GM19452 (cell line): ENCODE measurements around the gene TBK1.
"Not testable (repeated sequence)": the region's sequence is repeated elsewhere in the genome, so short reads cannot be mapped to it uniquely, and the experiment has no call there.

ENCODE experiments used
- ATAC-seq: cut with Tn5 transposase; IDR thresholded peaks from one replicate; pipeline ENCODE4 v1.9.1; 2021; ENCODE audit not compliant: unreplicated experiment

TBK1 gene

GRCh38 chr12:64538121-64538520 is 86.2 kb downstream of the TBK1 start:
- ATAC-seq, result no peak

DNA sequence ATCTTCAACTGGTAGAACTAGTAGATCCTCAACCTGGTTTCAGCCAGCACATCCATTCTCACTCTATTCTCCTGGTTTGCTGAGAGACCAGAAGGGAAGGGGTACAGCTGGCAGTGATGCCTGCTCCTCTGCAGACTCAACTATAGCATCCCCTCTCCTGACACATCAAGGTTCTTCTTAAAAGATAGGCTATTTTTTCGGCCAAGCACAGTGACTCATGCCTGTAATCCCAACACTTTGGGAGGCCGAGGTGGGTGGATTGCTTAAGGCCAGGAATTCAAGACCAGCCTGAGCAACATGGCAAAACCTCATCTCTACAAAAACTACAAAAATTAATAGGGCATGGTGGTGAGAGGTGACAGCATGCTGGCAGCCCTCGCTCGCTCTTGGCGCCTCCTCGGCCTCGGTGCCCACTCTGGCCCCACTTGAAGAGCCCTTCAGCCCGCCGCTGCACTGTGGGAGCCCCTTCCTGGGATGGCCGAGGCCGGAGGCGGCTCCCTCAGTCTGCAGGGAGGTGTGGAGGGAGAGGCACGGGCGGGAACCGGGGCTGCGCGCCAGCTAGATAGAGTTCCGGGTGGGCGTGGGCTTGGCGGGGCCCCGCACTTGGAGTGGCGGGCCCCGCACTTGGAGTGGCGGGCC is 90.6 kb downstream of the TBK1 start:
- ATAC-seq, result not testable (repeated sequence)

DNA sequence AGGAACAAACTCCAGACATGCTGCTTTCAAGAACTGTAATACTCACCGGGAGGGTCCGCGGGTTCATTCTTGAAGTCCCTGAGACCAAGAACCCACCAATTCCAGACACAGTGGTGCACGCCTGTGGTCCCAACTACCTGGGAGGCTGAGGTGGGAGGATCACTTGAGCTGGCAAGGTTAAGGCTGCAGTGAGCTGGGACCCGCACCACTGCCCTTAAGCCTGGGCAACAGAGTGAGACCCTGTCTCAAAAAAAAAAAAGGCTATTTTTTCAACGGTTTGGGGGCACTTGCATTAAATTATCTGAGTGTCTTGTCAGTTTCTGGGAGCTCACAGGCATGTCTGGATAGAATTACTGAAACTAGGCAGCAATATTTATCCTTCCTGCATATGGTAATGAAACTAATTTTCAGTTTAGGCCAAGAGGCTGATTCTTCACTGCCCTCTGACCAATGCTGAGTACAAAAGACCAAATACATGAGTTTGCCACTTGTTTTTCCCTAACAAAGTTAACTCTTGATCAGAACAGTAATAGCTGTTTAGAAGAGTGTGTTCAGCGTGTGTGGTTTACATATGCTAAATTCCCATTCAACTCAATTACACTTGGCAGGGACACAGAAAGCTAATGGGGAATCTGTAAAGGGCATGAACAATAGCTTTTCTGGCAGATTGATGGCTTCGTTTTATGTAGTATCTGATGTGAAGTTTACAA is 92.6 kb downstream of the TBK1 start:
- ATAC-seq, result no peak

- no peak for ATAC-seq
These were observed 93.1 kb downstream of the TBK1 start for GRCh38 chr12:64545081-64545382.

DNA sequence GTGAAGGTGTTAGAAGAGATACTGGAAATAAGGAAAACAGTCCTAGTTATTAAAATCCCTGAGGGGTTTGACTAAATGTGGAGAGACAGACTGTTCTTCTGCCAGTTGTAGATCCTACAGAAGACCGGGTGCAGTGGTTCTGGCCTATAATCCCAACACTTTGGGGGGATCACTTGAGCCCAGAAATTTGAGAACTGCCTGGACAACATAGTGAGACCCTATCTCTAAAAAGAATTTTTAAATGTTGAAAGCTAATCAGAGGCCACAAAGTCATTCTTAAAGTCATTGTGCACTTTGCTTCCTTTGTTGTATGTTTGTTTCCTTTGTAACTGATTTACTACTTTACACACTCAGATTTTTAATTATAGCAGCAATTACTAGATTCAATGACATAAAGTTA is 97.2 kb downstream of the TBK1 start:
- no peak for ATAC-seq

DNA sequence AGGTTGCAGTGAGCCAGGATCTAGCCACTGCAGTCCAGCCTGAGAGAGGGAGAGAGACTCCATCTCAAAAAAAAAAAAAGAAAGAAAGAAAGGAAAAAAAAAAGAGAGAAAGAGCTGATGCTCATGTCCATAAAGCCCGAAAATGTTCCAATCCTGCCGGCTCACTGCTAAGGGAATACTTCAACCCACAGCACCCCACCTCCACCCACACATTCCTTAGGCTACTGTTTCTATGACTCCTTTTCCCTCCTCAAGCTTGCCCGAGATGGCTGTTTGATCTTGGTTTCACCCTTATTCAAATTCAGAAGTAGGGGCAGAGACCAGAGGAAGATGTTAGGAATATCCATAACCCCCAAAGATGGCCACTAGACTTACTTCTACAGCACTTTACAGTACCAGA is 98.8 kb downstream of the TBK1 start:
- ATAC-seq, result no peak

GRCh38 chr12:64551676-64552075 is 99.8 kb downstream of the TBK1 start:
- ATAC-seq, result no peak
